Measurements from ENCODE around the gene CCDC197.
A peak's percentile ranks its signal among the peaks of the same experiment; 100 is the strongest.

Gene CCDC197

GRCh38 chr14:93978735-93979134 is 18.4 kb upstream of the CCDC197 start:
- DNase-seq: peak; percentile 81

GRCh38 chr14:93980456-93981201 is 16.5 kb upstream of the CCDC197 start:
- no peak for DNase-seq

- no peak for DNase-seq
Observed at GRCh38 chr14:93981316-93982229, 15.5 kb upstream of the CCDC197 start.

- DNase-seq: no peak
Observed at GRCh38 chr14:93982230-93983007, 14.7 kb upstream of the CCDC197 start.

- no peak for DNase-seq
Observed at GRCh38 chr14:93984070-93984469, 13.0 kb upstream of the CCDC197 start.

GRCh38 chr14:93984987-93985410 is 12.1 kb upstream of the CCDC197 start:
- DNase-seq: no peak

GRCh38 chr14:93986955-93987354 is 10.1 kb upstream of the CCDC197 start:
- DNase-seq: no peak

- DNase-seq: no peak
Observed at GRCh38 chr14:93987376-93987775, 9.7 kb upstream of the CCDC197 start.

GRCh38 chr14:93987815-93988476 is 9.2 kb upstream of the CCDC197 start:
- DNase-seq: no peak

- no peak for DNase-seq
Observed at GRCh38 chr14:93989939-93990338, 7.2 kb upstream of the CCDC197 start.

- DNase-seq: no peak
Observed at GRCh38 chr14:93991212-93991611, 5.9 kb upstream of the CCDC197 start.

- no peak for DNase-seq
Observed at GRCh38 chr14:93991649-93992048, 5.5 kb upstream of the CCDC197 start.

- DNase-seq: no peak
Observed at GRCh38 chr14:93993382-93993781, 3.7 kb upstream of the CCDC197 start.

- DNase-seq: peak; percentile 80
Observed at GRCh38 chr14:93994919-93995682, 2.0 kb upstream of the CCDC197 start.

- peak; percentile 58 for DNase-seq
Observed at GRCh38 chr14:93996130-93996695, 888 bp upstream of the CCDC197 start.

GRCh38 chr14:93997916-93998870 is 1.1 kb downstream of the CCDC197 start:
- DNase-seq: no peak

GRCh38 chr14:93998871-93999403 is 1.8 kb downstream of the CCDC197 start:
- DNase-seq: no peak

- DNase-seq: no peak
Observed at GRCh38 chr14:93999573-93999972, 2.5 kb downstream of the CCDC197 start.

- DNase-seq: no peak
Observed at GRCh38 chr14:94000267-94000666, 3.2 kb downstream of the CCDC197 start.

GRCh38 chr14:94001016-94001415 is 3.9 kb downstream of the CCDC197 start:
- DNase-seq: no peak

Measured in activated CD8-positive, alpha-beta memory T cell treated with anti-CD3 and anti-CD28 coated beads for 24 hours (primary cell).